ENCODE measurements around the gene C1QA. TPM values are rescaled to one million over a fixed set of nuclear protein-coding genes. Genes with fewer than 3 reads are reported as not detected.
"Not testable (repeated sequence)": the region's sequence is repeated elsewhere in the genome, so short reads cannot be mapped to it uniquely, and the experiment has no call there.

The C1QA gene
- total and polyA plus RNA-seq, 4 donors, result 65.3 to 396 (median 197) TPM

GRCh38 chr1:22670352-22670975, 34.0 kb downstream of the C1QA start:
- Histone ChIP-seq H3K27ac (ENCODE audit: low read depth in 1 of 2, low read length in 2 of 2) (no peak overlapping the region), H3K9me3 (ENCODE audit: control insufficient read depth, low read length) (no peaks in the 10 kb centered on the region), H3K27me3 (ENCODE audit: control insufficient read depth in 1 of 2, insufficient read depth in 2 of 2, low read length in 1 of 2) (no peaks in the 10 kb centered on the region), H3K4me1 (ENCODE audit: control insufficient read depth in 1 of 2, insufficient read depth in 2 of 2, low read length in 2 of 2) (no peaks in the 10 kb centered on the region), H3K4me3 (ENCODE audit: low read length in 2 of 2) (no peak overlapping the region), H3K36me3 (ENCODE audit: control insufficient read depth in 1 of 2, insufficient read depth in 2 of 2, low read length in 1 of 2) (no peaks in the 10 kb centered on the region)
- 67 to 69% methylated on average over 12 of the region's 12 CpGs for WGBS, 2 donors
- no peak for ATAC-seq (ENCODE audit: low FRiP score)
- intact Hi-C loops (cut with DNase I), result no loop called here
- DNase-seq, result no peak

GRCh38 chr1:22671999-22672398, 35.6 kb downstream of the C1QA start:
- no peaks in the 10 kb centered on the region for H3K36me3 ChIP-seq (ENCODE audit: control insufficient read depth in 1 of 2, insufficient read depth in 2 of 2, low read length in 1 of 2)
- H3K27ac ChIP-seq (ENCODE audit: low read depth in 1 of 2, low read length in 2 of 2), result no peak overlapping the region
- H3K9me3 ChIP-seq (ENCODE audit: control insufficient read depth, low read length), result no peaks in the 10 kb centered on the region
- ATAC-seq (ENCODE audit: low FRiP score) (no peak), DNase-seq (no peak)
- 94 to 98% methylated on average over 4 of the region's 4 CpGs for WGBS, 2 donors
- no peaks in the 10 kb centered on the region for H3K27me3 ChIP-seq (ENCODE audit: control insufficient read depth in 1 of 2, insufficient read depth in 2 of 2, low read length in 1 of 2)
- intact Hi-C loops (cut with DNase I), result no loop called here
- H3K4me3 ChIP-seq (ENCODE audit: low read length in 2 of 2), result no peak overlapping the region
- H3K4me1 ChIP-seq (ENCODE audit: control insufficient read depth in 1 of 2, insufficient read depth in 2 of 2, low read length in 2 of 2), result no peaks in the 10 kb centered on the region

DNA sequence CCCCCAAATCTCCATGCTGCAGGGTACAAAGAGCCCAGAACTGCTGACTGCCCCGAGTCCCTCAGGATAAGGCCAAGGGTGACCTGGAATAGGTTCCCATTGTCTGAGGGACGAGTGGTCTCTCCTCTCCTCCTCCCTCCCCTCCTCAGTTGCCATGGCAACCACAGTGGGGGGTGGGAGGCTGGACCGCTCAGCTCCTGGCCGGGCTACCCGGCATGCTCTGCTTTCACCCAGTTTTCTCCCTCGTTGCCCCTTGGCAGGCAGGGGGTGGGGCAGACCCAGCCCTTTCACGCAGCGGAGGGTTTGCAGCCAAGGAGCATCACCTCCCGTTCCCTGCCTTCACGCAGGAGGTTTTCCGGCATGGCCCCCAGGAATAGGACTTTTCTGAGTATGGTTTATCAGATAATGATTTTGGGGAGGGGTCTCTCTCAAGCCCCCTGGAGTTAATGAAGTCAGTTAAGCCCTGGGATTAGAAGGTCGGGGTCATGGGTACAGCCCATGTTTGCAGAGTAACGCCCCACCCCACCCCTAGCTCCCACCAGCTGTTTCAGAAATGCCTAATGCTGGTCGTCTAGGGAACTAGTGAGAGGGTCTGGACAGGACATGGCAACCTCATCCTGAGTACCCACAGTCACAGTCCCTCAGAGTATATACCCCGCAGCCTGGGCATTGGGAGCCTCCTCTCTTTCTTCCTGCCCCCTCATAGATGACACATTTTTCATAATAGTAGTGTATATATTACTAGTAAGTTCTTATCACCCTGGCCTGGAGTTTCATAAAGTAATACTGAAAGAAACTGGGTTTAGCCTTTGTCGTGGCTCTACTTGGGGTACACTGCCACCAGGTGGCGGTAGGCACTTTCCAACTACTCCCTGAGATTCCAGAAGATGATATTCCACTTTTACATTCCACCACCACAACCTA, 37.3 kb downstream of the C1QA start:
- WGBS, 2 donors, result 18 to 21% methylated on average over 17 of the region's 17 CpGs
- ATAC-seq (ENCODE audit: low FRiP score), result no peak
- DNase-seq, result peak in 1 of 2 donors; percentile 67

DNA sequence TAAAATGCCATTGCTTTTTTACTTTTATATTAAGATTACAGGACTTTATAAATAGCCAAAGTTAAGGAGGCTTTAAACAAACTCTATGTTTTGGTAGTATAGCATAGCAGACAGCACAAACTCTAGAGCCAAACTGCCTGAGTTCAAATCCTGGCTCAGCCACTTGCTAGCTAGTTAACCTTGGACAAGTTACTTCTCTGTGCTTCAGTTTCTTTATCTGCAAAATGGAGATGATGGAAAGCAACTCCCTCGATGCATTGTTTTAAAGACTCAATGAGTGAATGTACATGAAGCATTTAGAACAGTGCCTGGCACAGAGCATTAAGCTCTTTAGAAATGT, 38.0 kb downstream of the C1QA start:
- Histone ChIP-seq H3K36me3 (ENCODE audit: control insufficient read depth in 1 of 2, insufficient read depth in 2 of 2, low read length in 1 of 2) (no peaks in the 10 kb centered on the region), H3K9me3 (ENCODE audit: control insufficient read depth, low read length) (no peaks in the 10 kb centered on the region), H3K4me3 (ENCODE audit: low read length in 2 of 2) (no peak overlapping the region), H3K27me3 (ENCODE audit: control insufficient read depth in 1 of 2, insufficient read depth in 2 of 2, low read length in 1 of 2) (no peaks in the 10 kb centered on the region), H3K4me1 (ENCODE audit: control insufficient read depth in 1 of 2, insufficient read depth in 2 of 2, low read length in 2 of 2) (no peaks in the 10 kb centered on the region), H3K27ac (ENCODE audit: low read depth in 1 of 2, low read length in 2 of 2) (no peak overlapping the region)
- 59 to 70% methylated on average over 1 of the region's 1 CpG for WGBS, 2 donors
- intact Hi-C loops (cut with DNase I), result no loop called here
- ATAC-seq (ENCODE audit: low FRiP score) (no peak), DNase-seq (no peak)

More for the DNA sequence above, 37.3 kb downstream of the C1QA start:
- intact Hi-C loops (cut with DNase I), result no loop called here
- Histone ChIP-seq H3K9me3 (ENCODE audit: control insufficient read depth, low read length) (no peaks in the 10 kb centered on the region), H3K27ac (ENCODE audit: low read depth in 1 of 2, low read length in 2 of 2) (no peak overlapping the region), H3K4me3 (ENCODE audit: low read length in 2 of 2) (no peak overlapping the region), H3K4me1 (ENCODE audit: control insufficient read depth in 1 of 2, insufficient read depth in 2 of 2, low read length in 2 of 2) (no peaks in the 10 kb centered on the region), H3K36me3 (ENCODE audit: control insufficient read depth in 1 of 2, insufficient read depth in 2 of 2, low read length in 1 of 2) (no peaks in the 10 kb centered on the region), H3K27me3 (ENCODE audit: control insufficient read depth in 1 of 2, insufficient read depth in 2 of 2, low read length in 1 of 2) (no peaks in the 10 kb centered on the region)

- intact Hi-C loops (cut with DNase I), result not testable (repeated sequence)
Measured at GRCh38 chr1:22676151-22676550, 39.7 kb downstream of the C1QA start.

DNA sequence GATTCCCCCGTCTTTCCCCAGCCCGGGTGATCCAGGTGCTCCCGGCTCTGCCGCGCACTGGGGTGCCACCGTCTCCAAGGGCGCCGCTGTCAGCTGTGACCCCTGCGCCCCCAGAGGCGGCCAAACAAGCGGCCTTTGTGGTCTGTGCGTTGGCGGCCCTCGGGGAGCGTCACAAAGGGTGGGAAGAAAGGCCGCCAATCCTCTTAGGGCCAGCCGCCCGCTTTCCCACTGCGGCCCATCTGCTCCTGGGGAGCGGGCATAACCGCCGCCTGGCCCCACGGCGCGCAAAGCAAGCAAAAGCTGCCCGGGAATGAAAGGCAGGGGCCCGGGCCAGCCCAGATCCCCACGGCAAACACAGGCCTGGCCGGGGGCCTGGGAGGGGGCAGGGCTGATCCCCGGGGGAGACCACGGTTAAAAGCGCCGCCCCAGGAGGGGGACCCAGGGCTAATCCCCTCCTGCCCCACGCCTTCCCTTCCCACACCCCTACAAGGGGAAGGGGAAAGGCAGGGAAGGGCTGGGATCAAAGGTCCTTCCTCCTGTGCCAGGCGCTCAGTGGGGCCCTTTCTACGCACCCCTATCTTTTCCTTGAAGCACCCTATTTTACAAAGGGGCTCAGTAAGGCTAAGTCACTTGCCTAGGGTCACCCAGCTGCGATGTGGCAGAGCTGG, 40.6 kb downstream of the C1QA start:
- H3K27ac ChIP-seq (ENCODE audit: low read depth in 1 of 2, low read length in 2 of 2), result no peak overlapping the region

More at GRCh38 chr1:22676151-22676550, 39.7 kb downstream of the C1QA start:
- WGBS, 2 donors, result 94% methylated on average over 15 of the region's 15 CpGs
- not testable (repeated sequence) for DNase-seq; H3K4me1 ChIP-seq (ENCODE audit: control insufficient read depth in 1 of 2, insufficient read depth in 2 of 2, low read length in 2 of 2); H3K36me3 ChIP-seq (ENCODE audit: control insufficient read depth in 1 of 2, insufficient read depth in 2 of 2, low read length in 1 of 2); ATAC-seq (ENCODE audit: low FRiP score); H3K9me3 ChIP-seq (ENCODE audit: control insufficient read depth, low read length); H3K27me3 ChIP-seq (ENCODE audit: control insufficient read depth in 1 of 2, insufficient read depth in 2 of 2, low read length in 1 of 2); H3K27ac ChIP-seq (ENCODE audit: low read depth in 1 of 2, low read length in 2 of 2); H3K4me3 ChIP-seq (ENCODE audit: low read length in 2 of 2)

GRCh38 chr1:22677931-22678896, 41.8 kb downstream of the C1QA start:
- ATAC-seq (ENCODE audit: low FRiP score), result no peak
- no peaks in the 10 kb centered on the region for H3K27me3 ChIP-seq (ENCODE audit: control insufficient read depth in 1 of 2, insufficient read depth in 2 of 2, low read length in 1 of 2)
- no peaks in the 10 kb centered on the region for H3K9me3 ChIP-seq (ENCODE audit: control insufficient read depth, low read length)
- WGBS, 2 donors, result 86 to 88% methylated on average over 13 of the region's 13 CpGs
- no peak for DNase-seq
- H3K4me1 ChIP-seq (ENCODE audit: control insufficient read depth in 1 of 2, insufficient read depth in 2 of 2, low read length in 2 of 2), result no peaks in the 10 kb centered on the region
- no peaks in the 10 kb centered on the region for H3K36me3 ChIP-seq (ENCODE audit: control insufficient read depth in 1 of 2, insufficient read depth in 2 of 2, low read length in 1 of 2)
- H3K4me3 ChIP-seq (ENCODE audit: low read length in 2 of 2), result no peak overlapping the region
- intact Hi-C loops (cut with DNase I), result no loop called here
- no peak overlapping the region for H3K27ac ChIP-seq (ENCODE audit: low read depth in 1 of 2, low read length in 2 of 2)

More for the DNA sequence above, 40.6 kb downstream of the C1QA start:
- ATAC-seq (ENCODE audit: low FRiP score) (no peak), DNase-seq (no peak)
- no peaks in the 10 kb centered on the region for H3K9me3 ChIP-seq (ENCODE audit: control insufficient read depth, low read length)
- H3K4me1 ChIP-seq (ENCODE audit: control insufficient read depth in 1 of 2, insufficient read depth in 2 of 2, low read length in 2 of 2), result no peaks in the 10 kb centered on the region
- intact Hi-C loops (cut with DNase I), result no loop called here
- H3K36me3 ChIP-seq (ENCODE audit: control insufficient read depth in 1 of 2, insufficient read depth in 2 of 2, low read length in 1 of 2), result no peaks in the 10 kb centered on the region
- no peaks in the 10 kb centered on the region for H3K27me3 ChIP-seq (ENCODE audit: control insufficient read depth in 1 of 2, insufficient read depth in 2 of 2, low read length in 1 of 2)
- H3K4me3 ChIP-seq (ENCODE audit: low read length in 2 of 2), result no peak overlapping the region
- WGBS, 2 donors, result 70 to 72% methylated on average over 31 to 37 of the region's 37 CpGs

DNA sequence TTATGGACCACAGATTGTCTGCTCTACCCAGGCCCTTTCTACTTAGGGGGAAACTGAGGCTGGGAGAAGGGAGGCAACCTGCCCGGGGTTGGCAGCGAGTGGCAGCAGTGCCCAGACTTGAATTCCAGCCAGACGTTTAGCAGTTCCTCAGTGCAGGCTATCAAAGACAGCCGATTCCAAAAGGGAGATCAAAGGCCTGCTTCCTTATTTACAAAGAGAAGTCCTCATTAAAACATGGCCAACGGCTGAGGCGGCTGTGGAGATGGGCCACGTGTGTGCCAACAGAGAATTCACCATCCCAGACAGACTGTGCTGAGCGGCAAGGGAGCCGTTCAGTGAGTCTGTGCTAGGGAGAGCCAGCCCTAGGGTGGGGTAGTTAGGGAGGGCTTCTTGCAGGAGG, 44.3 kb downstream of the C1QA start:
- no peaks in the 10 kb centered on the region for H3K9me3 ChIP-seq (ENCODE audit: control insufficient read depth, low read length)
- H3K27ac ChIP-seq (ENCODE audit: low read depth in 1 of 2, low read length in 2 of 2), result no peak overlapping the region
- H3K4me1 ChIP-seq (ENCODE audit: control insufficient read depth in 1 of 2, insufficient read depth in 2 of 2, low read length in 2 of 2), result no peaks in the 10 kb centered on the region
- DNase-seq (no peak), ATAC-seq (ENCODE audit: low FRiP score) (no peak)
- no peaks in the 10 kb centered on the region for H3K27me3 ChIP-seq (ENCODE audit: control insufficient read depth in 1 of 2, insufficient read depth in 2 of 2, low read length in 1 of 2)
- no peaks in the 10 kb centered on the region for H3K36me3 ChIP-seq (ENCODE audit: control insufficient read depth in 1 of 2, insufficient read depth in 2 of 2, low read length in 1 of 2)
- intact Hi-C loops (cut with DNase I), result no loop called here
- H3K4me3 ChIP-seq (ENCODE audit: low read length in 2 of 2), result no peak overlapping the region
- 80 to 82% methylated on average over 9 of the region's 9 CpGs for WGBS, 2 donors

All from aorta (tissue), 5 donors.